Fibroblast of gingiva (primary cell): ENCODE measurements around the gene FOXP1.

ENCODE experiments used
- DNase-seq: peaks from one replicate; pipeline ENCODE4 v3.0.0-alpha.2; 2011; ENCODE audit warnings: low read depth

Gene FOXP1

GRCh38 chr3:71172951-71173350, 410.6 kb downstream of the FOXP1 start:
- DNase-seq: peak; percentile 91

DNA sequence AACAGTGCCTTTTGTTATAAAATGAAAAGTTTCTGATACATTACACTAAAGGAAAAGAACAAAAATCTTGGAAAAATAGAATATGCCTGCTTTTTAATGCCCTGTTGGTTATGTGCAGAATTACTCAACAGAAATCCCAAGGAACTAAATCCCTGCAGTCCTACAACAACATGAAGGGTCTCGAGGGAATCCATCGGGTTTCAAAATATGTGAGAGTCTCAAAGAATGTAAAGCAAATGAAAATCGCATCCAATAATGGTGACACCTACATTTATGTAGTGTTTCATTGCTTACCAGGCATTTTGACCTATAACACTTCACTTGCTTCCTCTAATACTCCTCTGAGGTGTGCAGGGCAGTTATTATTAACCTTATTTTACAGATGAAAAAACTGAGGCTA, 411.3 kb downstream of the FOXP1 start:
- no peak for DNase-seq

DNA sequence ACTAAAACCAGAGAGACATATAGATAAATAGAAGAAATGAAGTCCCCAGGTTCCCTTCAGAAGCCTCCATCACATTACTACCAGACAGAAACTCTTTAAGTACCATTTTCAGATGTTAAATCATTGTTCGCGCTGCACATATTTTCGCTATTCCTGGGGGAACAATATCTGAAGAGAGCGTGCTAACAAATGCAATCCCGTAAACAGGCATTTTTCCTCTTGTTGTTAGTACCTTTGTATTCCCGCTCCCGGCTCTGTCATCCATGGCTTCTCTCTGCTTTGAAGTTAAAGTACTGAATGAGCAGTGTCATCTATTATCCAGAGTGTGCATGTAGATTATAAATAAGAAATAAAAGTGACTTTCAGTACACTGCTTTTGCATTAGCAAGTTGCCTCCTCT, 412.3 kb downstream of the FOXP1 start:
- DNase-seq: no peak

DNA sequence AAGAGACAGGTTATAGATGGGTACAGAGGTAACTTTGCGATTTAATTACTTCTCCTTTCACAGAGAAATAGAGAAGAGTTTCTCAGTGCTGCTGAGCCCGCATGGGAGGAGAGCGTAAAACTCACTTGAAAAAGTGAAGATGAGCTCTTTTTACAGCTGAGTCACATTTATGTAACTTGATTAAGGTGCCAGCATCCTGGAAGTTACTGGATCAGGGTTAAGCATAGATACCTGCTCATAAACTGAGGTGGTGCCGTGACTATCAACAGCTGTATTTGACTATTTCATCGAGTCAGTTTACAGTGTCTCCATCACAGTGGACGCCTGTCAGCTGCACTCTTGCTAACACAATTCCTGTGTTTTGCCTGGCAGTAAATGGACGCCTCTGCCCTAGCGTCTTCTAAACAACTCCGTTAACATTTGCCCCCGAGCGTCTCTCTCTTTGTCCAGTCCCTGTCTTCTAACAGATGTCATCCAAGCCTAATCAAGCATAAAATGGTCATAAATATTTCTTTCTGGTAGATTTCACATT, 414.6 kb downstream of the FOXP1 start:
- no peak for DNase-seq

DNA sequence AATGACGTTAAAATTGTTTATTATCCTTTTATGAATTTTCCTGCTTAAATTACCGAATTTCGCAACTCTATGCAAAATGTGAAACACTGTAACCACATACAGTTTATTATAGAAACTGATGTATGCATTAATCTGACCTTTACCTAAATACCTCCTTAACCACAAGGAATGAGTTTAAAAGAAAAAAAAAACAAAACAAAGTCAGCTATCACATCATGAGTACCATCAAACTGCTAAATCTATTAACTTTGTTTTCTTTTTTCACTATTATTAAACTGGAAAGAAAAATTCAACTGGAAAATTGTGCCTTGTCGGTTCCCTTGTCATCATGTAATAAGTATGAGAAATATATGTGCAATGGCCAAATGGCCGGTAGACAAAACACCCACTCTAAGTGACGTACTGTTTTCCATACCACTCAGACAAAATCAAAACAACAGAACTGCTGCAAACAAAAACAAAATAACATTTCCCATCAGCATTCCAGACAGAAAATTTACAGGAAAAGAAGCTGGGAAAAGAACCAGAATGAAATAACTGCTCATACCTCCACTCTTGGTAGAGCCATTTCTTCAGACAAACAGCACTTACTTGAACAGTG, 415.3 kb downstream of the FOXP1 start:
- peak; percentile 80 for DNase-seq

GRCh38 chr3:71166339-71167240, 416.9 kb downstream of the FOXP1 start:
- DNase-seq: no peak

GRCh38 chr3:71164881-71165280, 418.6 kb downstream of the FOXP1 start:
- no peak for DNase-seq

GRCh38 chr3:71163198-71163918, 420.2 kb downstream of the FOXP1 start:
- DNase-seq: no peak

- no peak for DNase-seq
Observed at GRCh38 chr3:71162221-71162620, 421.3 kb downstream of the FOXP1 start.

DNA sequence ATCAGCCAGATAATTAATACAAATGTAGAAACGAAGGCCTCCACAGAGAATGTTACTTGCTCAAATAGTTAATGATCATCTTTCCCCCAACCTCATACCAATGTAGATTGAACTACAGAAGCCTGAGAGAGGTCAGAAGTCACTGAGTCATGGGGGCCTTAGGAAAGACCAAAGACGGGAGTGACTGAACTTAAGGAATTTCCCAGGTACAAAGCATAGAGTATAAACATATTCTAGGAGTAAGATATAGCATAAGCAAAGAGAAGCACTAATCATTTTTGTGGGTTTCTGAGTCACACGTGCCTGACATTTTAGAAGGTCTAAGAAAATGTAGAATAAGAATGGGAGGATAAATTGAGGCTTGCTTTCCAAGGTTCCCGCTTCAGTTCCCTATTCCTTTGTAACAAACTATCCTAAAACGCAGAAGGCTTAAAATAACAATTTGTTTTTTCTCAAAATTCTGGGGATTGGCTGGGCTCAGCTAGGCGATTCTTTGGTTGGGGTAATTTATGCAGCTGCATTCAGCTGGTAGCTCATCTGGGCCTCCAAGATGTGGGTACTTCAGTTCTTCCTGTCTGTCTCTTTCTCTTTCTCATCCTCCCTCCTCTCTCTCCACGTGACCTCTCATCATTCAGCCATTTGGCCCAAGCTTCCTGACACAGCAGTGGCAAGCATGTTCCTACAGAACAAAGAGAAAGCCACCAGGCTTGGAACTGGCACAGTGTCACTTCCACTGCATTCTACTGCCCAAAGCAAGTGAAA, 422.6 kb downstream of the FOXP1 start:
- DNase-seq: no peak

- no peak for DNase-seq
Observed at GRCh38 chr3:71156062-71156665, 427.4 kb downstream of the FOXP1 start.

DNA sequence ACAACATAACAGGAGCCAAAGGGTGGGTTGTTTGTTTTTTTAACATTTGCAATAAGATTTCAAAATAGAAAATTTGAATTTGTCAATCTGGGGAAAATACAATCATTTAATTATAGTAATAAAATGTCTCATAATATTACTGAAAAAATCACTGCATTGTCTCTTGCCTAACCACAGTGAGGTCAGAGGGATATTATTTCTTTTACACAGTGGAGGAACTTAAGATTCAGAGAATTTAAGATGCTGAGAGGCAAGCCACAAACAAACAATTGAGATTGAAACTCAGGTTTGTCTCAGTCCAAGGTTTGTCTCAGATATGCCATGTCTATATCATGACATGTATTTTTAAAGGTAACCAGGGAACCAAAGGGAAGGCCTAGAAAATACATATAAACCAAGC, 428.7 kb downstream of the FOXP1 start:
- peak; percentile 26 for DNase-seq

DNA sequence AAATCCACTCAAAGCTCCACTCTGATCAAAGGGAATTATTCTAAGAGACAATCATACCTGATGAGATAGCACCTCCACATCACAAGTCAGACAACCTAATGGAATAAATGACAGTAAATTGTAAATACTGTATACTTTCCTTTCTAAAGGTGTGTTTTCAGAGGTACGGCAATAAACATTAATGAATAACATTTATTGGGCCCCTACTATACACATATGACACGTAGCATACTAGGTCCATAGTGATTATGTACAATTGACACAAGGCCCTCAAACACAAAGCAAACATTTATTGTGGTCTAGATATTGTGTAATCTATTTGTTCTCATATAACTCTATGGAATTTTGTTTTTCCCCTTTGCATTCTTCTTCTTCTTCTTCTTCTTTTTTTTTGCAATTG, 429.8 kb downstream of the FOXP1 start:
- no peak for DNase-seq

GRCh38 chr3:71152892-71153265, 430.6 kb downstream of the FOXP1 start:
- DNase-seq: no peak

DNA sequence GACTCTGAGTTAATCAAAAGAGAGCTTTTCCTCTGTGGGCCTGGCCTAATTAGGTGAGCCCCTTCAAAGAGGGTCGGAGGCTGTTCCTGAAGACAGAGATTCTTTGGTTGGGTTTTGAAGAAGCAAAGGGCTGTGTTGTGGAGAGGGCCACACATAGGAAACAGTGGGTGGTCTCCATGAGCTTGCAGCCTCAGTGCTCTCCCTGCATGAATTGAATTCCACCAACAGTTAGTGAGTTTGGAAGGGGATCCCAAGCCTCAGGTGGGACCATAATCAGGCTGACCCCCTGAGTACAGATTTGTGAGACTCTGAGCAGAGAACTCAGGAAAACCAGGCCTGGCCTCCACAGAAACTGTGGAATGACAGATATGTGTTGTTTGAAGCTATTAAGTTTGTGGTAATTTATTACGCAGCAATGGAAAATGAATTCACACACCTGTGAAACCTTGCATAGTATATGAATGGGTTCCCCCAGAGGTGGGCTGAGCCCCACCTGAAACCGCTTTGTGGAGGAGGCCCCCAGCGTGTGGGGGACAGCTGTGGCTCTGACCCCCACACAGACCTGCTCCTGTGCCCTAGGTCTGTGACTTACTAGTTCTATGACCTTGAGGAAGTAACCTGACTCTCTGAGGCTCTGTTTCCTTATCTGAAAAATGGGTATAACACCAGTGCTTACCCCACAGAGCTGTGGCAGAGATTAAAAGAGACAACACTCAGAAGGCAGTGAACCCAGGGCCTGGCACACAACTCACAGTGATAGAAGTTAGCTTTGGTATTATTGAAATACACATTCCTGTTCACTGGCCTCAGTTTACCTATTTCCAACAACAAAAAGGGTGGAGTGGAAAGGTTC, 431.3 kb downstream of the FOXP1 start:
- DNase-seq: no peak

DNA sequence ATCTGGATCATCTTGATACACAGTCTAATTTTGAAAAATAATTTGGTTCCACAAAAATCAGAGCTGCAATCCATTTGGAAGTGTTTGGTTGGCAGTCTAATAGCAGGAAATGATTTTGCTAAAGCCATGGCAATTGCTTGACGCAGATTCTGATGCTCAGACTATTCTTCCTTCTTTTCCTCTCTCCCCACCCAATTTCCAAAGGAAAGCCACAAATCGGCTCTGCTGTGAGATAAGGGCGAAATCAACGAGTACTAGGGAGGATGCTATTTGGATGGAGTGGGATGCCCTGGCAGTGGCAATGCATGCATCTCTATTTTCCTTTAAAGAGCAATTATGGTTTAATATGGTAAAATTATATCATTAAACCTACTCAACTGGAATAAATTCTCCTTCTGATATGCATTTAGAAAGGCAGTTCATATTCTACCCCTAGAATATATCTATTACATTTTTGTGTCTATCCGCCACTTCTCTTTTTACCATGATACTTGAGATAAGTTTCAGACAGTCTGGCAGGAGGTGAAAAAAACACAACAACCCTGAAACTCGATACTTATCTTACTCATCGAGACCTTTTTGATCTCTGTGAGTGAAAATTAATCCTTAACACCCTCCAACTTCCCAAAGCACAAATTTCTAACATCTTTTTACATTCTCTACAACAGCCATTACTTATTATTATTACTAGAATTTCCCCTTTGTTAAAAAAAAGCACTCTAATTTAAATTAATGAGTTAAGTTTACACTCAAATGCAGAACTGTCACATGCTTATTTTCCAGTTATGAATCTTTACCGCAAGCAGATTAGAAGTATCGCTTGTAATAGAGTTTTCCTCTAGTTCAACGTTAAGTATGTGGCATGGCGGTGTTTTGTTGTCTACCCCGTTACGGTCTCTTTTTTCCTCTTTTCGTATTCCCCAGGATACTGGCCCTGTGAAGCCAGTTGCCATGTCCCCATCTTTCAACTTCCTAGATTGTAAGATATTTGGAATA, 433.3 kb downstream of the FOXP1 start:
- no peak for DNase-seq

GRCh38 chr3:71148455-71149060, 435.0 kb downstream of the FOXP1 start:
- DNase-seq: no peak

- no peak for DNase-seq
Observed at GRCh38 chr3:71146673-71147072, 436.9 kb downstream of the FOXP1 start.

DNA sequence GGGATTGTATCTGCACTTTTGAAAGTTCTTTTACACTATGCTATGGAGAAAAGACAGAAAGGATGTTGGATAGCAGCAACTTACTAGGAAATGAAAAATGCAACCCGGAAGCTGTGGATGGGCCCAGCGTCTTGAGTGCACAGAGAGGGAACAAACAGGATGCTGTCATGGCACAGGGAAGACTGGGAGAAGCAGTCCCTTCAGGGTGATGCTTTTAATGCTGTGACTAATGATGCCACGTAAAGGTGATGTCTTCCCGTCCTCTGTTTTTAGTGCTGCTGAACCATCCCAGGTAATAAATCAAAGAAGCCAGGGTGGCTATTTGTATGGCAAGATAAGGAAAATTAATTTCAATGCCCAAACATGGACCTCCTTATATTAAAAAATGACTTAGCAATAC, 437.6 kb downstream of the FOXP1 start:
- DNase-seq: no peak
